HG02623 (cell line): Measurements from ENCODE around the gene DMRTB1.

Source experiments
- ATAC-seq: cut with Tn5 transposase; IDR thresholded peaks from one replicate; pipeline ENCODE4 v1.9.1; 2021; ENCODE audit warnings: moderate library complexity; ENCODE audit not compliant: unreplicated experiment

DMRTB1 gene

DNA sequence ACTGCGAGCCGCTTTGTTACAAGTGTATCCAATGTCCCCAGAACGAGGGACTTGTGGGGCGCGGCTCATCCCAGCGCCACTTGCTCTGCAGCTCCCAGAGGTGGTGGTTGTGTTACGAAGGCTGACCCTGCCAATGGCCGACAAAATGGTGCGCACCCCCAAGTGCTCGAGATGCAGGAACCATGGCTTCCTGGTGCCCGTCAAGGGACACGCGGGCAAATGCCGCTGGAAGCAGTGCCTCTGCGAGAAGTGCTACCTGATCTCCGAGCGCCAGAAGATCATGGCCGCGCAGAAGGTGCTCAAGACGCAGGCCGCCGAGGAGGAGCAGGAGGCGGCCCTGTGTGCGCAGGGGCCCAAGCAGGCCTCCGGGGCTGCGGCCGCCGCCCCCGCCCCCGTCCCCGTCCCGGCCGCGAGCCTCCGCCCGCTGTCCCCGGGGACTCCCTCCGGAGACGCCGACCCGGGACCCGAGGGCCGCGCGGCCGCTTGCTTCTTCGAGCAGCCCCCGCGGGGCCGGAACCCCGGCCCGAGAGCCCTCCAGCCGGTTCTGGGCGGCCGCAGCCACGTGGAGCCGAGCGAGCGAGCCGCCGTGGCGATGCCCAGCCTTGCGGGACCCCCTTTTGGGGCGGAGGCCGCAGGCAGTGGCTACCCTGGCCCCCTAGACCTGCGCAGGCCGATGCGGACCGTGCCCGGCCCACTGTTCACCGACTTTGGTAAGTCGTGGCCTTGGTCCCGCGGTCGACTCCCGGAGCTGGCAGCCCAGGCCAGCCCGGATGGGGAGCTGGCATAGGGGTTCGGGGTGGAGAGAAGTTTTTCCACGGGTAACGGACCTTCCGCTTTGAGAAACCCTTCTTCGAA is at the start of gene DMRTB1:
TSS of gene DMRTB1 (plus strand) at position 79 of the 855 bp plus-strand sequence. CDS start at position 134, 55 bp downstream.
- ATAC-seq, result no peak

GRCh38 chr1:53409695-53410094 is 49.5 kb upstream of the DMRTB1 start:
- ATAC-seq, result no peak

GRCh38 chr1:53410100-53410541 is 49.1 kb upstream of the DMRTB1 start:
- no peak for ATAC-seq

GRCh38 chr1:53410701-53411100 is 48.5 kb upstream of the DMRTB1 start:
- no peak for ATAC-seq

DNA sequence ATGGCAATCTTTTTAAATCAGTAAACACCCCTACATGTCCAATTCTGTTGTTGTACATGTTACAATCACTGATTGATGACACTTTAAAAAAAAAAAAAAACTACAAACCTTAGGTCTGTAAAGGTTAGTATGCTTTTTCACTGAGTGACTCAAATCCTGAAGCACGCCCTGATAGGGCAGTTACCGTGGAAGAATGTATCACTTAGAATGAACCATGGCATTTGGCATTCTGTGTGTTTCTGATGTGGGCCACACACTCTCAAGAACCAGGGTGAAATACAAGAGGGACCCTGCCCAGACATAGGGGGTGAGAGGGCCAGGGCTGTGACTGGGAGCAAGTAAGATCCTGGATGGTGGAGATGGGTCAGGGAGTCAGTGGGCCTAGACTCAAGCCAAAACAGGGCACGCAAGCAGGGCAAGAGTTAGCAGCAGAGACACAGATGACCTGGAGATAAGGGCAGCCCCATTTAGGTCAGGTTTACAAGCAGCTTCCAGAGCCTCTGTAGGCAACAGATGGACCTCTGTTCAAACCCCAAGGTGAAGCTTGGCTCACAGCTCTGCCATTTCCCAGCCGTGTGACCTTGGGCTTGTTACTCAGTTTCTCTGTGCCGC is 47.6 kb upstream of the DMRTB1 start:
- no peak for ATAC-seq

- ATAC-seq, result no peak
Measured at GRCh38 chr1:53412285-53413174, 46.7 kb upstream of the DMRTB1 start.

GRCh38 chr1:53413175-53414001 is 45.8 kb upstream of the DMRTB1 start:
- ATAC-seq, result no peak

- no peak for ATAC-seq
Measured at GRCh38 chr1:53414632-53415031, 44.6 kb upstream of the DMRTB1 start.

DNA sequence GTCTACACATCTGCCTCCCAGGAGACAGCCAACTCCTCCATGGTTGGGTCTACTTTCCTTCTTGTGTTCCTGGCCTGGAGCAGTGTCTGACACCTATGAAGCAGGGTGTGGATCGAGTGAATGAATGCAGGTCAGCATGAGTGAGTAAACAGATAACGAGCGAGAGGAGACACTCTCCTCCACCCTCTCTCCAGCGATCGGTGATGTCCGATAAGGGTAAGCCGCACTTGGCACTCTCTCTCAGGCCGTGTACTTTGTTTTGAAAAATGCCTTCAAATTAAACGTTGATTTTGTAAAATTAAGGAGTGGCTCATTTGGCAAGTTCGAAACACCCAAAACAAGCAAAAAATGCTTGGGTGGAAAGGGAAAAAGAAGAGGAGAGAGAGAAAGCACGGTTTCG is 43.8 kb upstream of the DMRTB1 start:
- no peak for ATAC-seq

- no peak for ATAC-seq
Measured at GRCh38 chr1:53416269-53416813, 42.9 kb upstream of the DMRTB1 start.

DNA sequence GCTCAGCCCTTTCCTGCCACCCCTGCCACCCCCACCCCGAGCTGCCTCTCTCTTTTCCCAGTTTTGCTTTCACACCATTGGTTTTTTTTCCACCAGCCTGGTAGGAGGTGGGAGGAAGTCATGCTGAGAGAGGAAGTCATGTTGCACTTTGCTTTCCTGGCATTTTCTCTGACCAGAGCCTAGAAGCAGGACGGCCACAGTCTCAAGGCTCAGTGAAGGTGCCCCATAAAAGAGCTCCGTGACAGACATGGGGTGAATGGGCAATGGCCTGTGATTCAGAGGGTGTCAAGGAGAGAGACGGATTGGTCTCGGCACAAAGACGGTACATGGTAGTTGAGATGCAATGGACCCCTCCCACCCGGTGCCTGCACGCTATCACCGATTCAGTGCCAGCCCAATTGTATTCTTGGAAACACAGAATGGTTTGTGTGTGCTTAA is 42.1 kb upstream of the DMRTB1 start:
- no peak for ATAC-seq

DNA sequence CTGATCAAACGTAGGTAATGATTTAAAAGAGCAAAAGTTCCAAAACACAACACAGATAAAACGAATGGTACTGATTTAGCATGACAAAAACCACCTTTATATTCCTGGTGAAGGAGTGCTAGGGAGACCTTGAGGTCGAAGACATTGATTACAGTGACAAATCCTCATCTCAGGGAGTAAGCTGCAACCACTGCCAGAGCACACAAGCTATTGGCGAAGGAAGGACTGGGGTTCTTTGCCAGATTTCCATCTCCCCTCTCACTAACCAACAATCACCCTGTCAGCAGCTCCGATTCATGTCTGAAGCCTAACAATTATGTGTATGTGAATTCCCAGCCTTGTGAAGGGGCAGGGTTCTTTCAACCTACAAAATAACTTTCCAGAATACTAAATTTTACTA is 40.2 kb upstream of the DMRTB1 start:
- ATAC-seq, result no peak

DNA sequence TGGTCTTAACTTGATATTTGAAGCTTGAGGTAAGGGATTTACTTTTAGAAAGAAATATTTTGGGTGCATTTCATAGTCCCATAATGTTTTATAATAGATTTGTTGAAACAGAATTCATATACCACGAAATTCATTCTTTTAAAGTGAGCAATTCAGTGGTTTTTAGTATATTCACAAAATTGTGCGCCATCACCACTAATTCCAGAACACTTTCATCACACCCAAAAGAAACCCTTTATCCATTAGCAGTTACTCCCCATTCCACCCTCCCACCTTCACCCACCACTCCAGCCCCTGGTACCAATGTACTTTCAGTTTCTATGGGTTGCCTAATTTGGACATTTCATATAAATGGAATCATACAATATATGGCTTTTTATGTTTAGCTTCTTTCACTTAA is 38.9 kb upstream of the DMRTB1 start:
- no peak for ATAC-seq

GRCh38 chr1:53421208-53421607 is 38.0 kb upstream of the DMRTB1 start:
- no peak for ATAC-seq

DNA sequence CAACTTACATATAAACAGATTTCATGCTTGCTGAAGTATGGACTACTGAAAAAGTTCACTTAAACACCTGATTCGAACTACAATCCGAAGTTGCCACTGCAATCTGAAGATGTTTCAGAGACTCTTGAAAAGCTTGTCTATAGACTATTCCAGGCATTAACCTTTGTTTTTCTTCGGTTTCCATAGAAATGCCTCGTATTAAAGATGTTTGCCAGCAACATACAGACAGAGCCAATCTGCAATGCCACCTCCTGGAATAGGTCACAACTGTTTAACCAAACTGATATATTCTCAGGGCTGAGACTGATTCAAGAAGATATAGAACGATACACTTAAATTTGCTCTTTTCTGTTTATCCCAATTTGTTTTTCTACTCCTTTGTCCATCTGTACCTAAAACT is 28.9 kb upstream of the DMRTB1 start:
- ATAC-seq, result no peak

DNA sequence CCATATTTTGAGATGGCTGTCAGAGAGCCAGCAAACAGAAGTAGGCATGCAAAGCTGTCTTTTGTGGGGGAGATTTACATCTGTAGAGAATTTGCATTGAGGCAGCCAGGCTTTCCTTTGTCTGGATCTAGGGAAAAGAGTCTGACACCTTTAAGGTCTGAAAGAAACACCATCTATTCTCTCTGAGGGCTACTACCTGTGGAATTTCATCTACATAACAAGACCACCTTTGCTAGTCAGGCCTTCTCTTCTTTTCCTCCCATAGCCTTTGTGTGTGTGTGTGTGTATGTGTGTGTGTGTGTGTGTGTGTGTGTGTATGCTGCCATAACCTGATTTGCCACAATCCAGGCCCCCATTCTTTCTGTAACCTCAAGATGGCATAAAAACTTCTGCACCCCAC is 28.4 kb upstream of the DMRTB1 start:
- ATAC-seq, result no peak

DNA sequence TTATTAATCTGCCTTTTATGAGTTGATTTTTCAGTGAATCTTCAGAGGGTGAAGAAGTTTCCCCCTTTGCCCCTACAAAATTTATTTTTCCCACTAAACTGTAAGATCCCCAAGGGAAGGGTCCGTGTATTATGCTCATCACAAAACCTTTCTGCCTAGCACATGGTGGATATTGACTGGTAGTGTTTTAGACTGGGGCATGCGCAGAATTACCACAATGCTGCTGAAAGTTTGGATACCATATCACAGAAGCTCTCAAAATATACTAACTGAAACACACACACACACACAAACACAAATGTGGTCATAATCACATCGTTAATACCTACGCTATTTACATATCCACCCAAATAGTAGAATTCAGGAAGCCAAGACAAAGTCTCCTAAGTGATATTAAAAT is 28.0 kb upstream of the DMRTB1 start:
- ATAC-seq, result no peak

DNA sequence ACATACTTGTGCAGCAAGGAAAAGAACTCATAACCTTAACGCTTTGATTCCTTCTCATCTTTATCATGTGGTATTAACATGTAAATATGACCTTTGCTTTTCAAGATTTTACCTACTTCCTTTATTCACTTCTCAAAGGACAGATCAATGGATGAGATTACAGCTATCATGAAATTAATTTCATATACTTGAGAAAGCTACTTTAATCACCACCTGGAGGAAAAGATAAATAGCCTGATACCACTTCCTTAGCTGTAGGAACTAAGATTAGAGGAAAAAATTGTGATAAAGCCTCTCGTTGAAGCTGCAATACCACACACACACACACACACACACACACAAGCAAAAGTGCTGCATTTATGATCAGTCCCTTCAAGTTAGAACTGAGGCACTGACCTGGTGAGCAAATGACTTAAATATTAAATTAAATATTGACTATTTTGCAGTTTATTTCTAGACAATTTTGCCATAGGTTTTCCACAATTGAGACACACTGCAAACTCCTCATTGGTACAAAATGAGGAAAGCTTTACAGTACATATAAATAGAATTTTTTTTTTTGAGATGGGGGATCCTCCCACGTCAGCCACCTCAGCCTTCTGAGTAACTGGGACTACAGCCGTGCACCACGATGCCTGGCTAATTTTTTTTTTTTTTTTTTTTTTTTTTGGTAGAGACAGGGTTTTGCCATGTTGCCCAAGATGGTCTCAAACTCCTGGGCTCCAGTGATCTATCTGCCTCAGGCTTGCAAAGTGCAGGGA is 27.2 kb upstream of the DMRTB1 start:
- ATAC-seq, result no peak

- no peak for ATAC-seq
Measured at GRCh38 chr1:53432611-53433010, 26.6 kb upstream of the DMRTB1 start.
